ENCODE data around the gene EVL.

Gene EVL

GRCh38 chr14:100067481-100067880, 2.3 kb downstream of the EVL start:
- DNase-seq = no peak

GRCh38 chr14:100067971-100068959, 3.0 kb downstream of the EVL start:
- no peak for DNase-seq

DNA sequence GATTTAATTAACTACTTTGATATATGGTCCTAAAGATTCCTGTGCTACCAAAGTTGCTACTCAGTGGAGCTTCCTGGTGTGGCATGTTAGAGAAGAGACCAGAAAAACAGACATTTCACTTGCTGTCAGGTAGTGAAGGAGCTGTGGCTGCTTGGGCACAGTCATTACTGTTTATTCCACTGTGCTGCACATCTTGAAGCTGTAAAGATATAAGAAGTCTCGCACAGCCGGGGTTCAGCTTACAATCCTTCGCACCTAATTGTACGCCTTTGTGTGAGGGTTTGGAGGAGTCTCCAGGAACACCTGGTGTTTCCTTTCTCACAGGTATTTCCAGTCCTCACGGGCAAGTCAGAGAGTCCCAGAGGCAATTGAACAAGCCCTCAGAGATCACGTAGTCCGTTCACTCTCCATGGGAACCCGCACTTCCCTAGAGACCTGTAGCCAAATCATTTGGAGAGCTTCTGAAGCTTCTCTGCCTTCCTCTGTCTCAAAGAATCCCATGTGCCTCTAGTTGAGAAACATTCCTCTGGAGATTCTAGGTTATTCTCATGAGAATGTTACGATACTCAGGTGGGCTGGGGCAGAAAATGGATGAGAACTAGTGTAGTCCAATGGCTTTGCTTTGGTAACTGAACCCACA, 4.1 kb downstream of the EVL start:
- DNase-seq = no peak

DNA sequence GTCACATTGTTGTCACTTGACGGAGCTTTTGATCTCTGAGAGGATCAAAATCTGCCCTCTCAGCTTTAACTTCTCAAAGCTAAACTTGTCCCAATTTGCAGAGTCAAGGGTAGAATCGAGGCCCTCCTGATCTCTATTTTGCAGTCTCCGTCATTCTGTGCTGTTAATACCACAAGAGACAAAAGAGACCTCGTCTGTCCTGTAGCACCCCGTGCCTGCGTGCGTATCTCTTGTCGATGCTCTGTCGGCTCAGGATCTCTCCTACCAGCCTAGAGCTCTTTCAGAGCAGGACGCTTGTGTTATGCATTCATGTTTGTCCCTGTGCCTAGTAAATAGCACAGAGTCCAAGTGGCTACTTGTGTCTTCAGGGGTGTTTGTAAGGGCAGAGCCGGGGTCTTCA, 5.1 kb downstream of the EVL start:
- DNase-seq = no peak

DNA sequence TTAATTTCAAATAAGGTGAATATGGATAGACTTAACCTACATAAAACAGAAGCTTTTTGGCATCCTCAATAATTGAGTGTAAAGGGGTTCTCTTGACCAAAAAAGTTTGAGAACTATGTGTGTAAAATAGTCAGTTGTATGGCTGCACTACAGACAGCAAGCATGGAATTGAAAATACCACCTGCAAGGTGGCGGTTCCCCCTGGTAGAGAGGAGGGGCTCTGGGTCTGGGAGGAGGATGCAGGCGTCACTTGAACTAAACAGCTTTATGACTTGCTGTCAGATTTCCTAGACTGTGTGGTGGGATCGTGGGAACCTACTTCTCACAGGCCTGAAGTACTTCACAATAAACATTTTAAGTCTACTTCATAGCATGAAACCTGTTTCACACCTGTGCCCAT, 6.3 kb downstream of the EVL start:
- DNase-seq = no peak

DNA sequence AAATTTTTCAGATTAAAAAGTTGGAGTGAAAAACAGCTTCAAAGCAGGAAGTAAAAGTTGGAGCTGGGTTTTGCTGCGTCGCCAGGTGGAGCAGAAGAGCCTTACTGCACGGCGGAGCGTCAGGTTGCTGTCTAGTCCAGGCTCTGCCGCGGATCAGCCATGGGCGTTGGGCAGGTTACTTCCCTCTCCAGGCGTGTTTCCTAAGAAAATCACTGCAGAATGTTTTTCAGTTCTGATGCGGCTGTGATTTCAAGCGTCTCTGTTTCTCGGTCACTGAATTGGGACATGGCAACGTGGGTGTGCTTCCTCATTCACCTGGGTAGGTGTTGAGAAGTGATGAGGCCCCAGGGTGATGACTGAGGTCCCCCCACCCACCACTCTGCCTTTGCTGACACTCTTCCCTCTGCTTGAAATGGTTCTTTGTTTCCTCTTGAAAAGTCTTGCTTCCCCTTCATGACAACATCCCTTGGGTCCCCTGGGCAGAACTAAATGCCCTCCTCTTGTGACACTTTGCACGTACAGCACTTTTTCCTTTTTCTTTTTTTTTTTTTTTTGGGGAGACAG, 7.6 kb downstream of the EVL start:
- DNase-seq = no peak

GRCh38 chr14:100073576-100074430, 8.6 kb downstream of the EVL start:
- no peak for DNase-seq

DNA sequence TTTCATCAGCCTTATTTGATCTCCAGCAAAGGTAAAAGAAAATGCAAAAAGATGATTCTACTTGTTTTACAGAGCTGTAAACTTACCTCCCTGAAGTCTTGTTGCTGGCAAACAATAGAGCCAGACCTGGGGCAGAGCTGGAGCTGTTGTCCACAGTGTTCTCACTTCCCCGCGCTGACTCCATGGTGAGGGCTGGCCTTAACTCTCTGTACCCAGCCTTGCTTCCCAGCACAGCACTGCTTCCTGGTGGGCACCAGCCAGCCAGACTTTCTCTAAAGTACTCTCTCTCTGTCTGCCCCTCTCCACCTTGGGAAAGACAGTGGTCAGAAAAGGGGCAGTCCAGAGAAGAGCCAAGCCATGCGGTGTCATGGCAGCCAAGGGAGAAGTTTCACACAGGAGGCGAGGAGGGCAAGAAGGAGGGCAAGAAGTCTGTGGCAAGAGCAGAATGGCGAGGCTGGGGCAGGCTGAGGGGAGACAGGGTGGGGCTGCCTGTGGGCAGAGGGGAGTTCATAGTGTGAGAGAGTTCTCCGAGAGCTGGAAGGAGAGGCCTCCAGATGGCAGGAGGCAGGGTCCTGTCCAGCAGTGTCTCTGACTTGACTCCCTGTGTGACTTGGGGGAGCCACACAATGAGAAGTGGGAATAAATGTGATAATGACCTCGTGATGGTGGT, 9.3 kb downstream of the EVL start:
- no peak for DNase-seq

GRCh38 chr14:100075681-100076080, 10.5 kb downstream of the EVL start:
- DNase-seq = no peak

- no peak for DNase-seq
Measured at GRCh38 chr14:100076133-100076532, 10.9 kb downstream of the EVL start.

- no peak for DNase-seq
Measured at GRCh38 chr14:100076606-100077005, 11.4 kb downstream of the EVL start.

GRCh38 chr14:100077441-100077840, 12.2 kb downstream of the EVL start:
- DNase-seq = no peak

- no peak for DNase-seq
Measured at GRCh38 chr14:100078216-100078803, 13.1 kb downstream of the EVL start.

GRCh38 chr14:100078997-100079725, 13.9 kb downstream of the EVL start:
- DNase-seq = no peak

DNA sequence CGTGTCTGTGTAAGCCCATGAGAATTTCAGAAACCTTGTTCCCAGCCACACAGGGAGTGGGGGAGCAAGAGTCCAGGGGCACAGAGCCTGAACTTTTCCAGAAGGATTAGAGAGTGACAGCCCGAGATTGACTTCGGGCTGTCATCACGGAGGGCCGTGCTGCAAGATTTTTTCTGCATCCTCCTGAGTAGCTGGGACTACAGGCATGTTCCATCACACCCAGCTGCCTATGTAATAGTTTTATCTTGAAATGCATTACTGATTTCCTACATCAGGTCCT, 14.4 kb downstream of the EVL start:
- no peak for DNase-seq

- no peak for DNase-seq
Measured at GRCh38 chr14:100080206-100080605, 15.0 kb downstream of the EVL start.

DNA sequence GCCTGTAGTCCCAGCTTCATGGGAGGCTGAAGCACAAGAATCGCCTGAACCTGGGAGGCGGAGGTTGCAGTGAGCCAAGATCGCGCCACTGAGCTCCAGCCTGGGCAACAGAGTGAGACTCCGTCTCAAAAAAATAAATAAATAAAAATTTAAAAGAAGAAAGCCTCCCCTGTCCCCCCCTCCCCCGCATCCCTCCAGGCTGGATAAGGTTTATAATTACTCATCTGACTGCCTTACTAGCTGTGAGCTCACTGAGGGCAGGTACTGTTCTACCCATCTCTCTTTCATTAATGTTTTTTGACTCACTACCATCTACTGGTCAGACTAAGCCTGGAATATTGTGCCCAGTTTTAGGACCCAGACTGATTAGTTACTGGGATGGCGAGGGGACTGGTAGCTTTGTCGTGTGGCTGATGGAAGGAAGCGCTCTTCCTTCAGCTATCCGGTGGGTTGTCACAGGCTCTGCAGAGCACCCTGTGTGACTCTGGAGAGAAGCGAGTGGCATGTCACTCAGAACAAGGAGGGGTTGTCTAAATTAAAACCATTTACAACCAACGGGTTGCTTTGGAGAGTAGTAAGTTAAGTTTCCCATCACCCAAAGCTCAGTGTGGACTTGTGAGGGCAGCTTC, 16.9 kb downstream of the EVL start:
- no peak for DNase-seq

- DNase-seq = no peak
Measured at GRCh38 chr14:100082723-100083122, 17.5 kb downstream of the EVL start.

DNA sequence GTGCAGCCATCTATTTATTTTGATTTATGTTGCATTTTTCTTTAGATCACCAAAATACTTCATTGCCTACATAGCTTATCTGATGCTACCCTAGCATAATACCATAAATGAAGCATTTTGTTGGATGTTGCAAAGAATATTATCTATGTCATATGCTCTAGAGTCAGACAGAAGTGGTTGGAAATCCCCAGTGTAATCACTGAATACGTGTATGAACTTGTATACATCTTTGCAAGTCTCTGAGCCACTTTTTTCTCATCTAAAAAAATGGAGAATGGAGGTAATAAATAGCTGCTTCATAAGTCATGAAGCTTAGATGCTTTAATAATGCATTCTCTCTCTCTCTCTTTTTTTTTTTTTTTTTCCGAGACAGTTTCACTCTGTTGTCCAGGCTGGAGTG, 18.5 kb downstream of the EVL start:
- DNase-seq = no peak

DNA sequence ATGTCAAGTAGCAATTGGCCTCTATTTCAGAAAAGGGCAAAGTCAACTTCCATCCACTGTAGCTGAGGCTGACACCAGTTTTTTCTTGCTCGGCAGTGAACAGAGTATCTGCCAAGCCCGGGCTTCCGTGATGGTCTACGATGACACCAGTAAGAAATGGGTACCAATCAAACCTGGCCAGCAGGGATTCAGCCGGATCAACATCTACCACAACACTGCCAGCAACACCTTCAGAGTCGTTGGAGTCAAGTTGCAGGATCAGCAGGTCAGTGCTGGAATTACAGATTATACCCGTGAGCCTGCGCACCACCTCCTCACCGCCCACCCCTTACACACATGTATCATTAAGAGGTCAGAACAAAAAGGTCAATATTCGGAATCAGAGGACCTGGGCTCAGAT, 19.4 kb downstream of the EVL start:
- DNase-seq = no peak

DNA sequence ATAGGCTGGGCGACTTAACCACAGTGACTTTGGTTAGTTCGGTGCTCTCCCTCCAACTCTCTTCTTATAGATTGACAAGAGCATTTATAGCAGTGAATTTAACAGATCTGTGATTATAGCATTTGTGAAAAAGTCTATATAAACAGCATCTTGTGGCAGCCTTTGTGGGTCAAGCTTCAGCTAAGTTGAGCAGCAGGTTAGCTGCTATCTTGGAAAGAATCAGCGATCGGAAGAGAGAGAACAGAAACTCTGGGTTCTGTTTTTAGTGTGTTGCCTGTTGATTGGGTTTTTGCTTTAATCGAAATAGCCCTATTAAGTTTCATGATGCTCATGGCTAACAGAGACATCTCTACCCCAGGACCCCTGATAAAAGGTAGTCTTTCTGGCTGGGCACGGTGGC, 20.2 kb downstream of the EVL start:
- no peak for DNase-seq
